ENCODE measurements around the gene ICE2. TPM values are rescaled to one million over a fixed set of nuclear protein-coding genes. Genes with fewer than 3 reads are reported as not detected.
A peak's percentile ranks its signal among the peaks of the same experiment; 100 is the strongest.

The ICE2 gene
- total RNA-seq, 2 donors from 2014 or later: 46.0 to 69.3 TPM

DNA sequence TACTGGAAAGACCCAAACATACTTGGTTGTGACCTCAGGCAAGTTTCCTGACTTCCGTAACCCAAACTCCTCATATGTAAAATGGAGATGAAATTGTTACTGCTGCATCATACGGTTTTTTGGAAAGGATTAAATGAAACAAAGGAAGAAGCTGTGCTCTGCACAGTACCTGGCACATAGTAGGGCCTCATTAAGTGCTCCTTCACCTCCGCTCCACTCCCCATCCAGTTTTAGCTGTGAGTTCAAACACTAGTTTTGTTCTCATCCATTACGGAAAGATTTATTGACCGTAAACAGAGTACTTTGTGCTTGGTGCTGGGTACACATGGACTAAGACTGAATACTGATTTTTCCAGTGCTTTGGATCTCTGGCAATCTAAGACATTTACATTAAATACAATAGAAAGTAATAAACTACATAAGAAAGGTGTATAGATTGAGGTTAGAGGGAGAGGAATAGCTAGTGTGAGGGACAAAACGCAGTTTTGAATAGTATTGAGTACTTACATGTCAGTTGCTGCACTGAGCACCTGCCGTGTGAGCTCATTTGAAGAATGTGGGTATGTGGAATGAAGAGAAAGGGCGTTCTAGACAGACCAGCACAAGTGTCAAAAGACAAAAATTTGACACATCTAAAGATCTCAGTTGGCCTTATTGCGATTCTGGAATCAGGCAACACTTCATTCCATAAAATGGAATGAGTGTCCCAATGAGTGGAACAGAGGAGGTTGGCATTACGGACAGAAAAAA, 594 bp upstream of the ICE2 start:
- ATAC-seq (replicated peaks): peak; percentile 11
- peaks cover 26% of the 10 kb centered on the region for H3K4me1 Mint-ChIP-seq
- peak overlapping the region; percentile 97 for H3K4me3 Mint-ChIP-seq
- H3K36me3 Mint-ChIP-seq (ENCODE audit: low read depth): peaks cover 27% of the 10 kb centered on the region
- H3K9me3 Mint-ChIP-seq: no peaks in the 10 kb centered on the region
- H3K27me3 Mint-ChIP-seq: no peaks in the 10 kb centered on the region
- peak overlapping the region; percentile 97 for H3K27ac Mint-ChIP-seq

DNA sequence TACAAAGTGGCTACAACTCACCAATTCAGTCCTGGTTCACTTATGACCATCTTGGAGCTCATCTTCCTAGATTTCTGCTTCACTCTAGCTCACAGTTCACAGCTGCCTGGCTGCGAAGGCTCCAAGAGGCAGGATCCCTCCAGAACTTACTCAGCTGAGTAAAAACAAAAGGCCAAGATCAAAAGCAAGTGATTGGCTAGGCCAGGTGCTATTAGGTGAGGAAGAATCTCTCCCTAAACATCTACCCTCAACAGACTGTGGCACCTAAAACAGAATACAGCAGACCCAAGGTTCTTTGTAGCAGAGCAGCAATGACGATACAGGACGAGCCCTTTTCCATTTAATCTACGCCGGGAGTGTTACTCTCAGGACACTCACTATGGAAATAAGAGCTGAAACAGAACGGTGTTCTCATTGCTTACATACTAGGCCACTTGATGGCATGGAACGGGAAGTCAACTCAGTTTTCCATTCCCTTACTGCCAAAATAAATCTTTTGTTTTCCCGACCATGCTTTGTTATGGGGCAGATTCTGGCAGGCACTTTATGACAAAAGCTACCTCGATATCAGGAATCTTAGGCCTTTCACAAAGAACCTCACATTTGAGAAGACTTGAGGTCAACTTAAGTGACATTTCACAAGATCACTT, 901 bp downstream of the ICE2 start:
- Mint-ChIP-seq H3K4me1 (peaks cover 26% of the 10 kb centered on the region), H3K27me3 (no peaks in the 10 kb centered on the region)

DNA sequence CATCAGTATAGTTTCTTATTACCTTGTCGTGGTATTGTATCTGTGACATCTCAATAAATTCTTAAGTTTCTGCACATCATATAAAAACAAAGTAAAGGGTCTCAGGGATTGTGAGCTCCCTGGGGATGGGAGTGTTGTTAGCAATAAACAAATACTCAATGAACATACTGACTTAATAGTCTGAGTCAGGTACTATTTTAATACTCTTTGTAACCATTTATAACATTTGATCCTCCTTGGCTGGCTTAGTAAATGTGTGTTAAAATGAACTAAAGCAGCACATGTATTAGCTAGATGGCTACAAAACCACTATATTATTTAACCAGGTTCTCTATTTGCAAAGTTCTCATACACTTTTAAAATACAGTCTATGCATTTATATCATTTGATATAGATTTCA, 1.8 kb downstream of the ICE2 start:
- H3K27ac Mint-ChIP-seq: no peak overlapping the region
- H3K9me3 Mint-ChIP-seq: no peaks in the 10 kb centered on the region
- peaks cover 49% of the 10 kb centered on the region for H3K36me3 Mint-ChIP-seq (ENCODE audit: low read depth)
- peaks cover 26% of the 10 kb centered on the region for H3K4me1 Mint-ChIP-seq
- H3K4me3 Mint-ChIP-seq: peak overlapping the region; percentile 97
- no peaks in the 10 kb centered on the region for H3K27me3 Mint-ChIP-seq
- no peak for ATAC-seq (replicated peaks)

More for the DNA sequence above, 901 bp downstream of the ICE2 start:
- Mint-ChIP-seq H3K27ac (peak overlapping the region; percentile 97), H3K9me3 (no peaks in the 10 kb centered on the region), H3K4me3 (peak overlapping the region; percentile 97), H3K36me3 (ENCODE audit: low read depth) (peaks cover 42% of the 10 kb centered on the region)
- ATAC-seq (replicated peaks): no peak

DNA sequence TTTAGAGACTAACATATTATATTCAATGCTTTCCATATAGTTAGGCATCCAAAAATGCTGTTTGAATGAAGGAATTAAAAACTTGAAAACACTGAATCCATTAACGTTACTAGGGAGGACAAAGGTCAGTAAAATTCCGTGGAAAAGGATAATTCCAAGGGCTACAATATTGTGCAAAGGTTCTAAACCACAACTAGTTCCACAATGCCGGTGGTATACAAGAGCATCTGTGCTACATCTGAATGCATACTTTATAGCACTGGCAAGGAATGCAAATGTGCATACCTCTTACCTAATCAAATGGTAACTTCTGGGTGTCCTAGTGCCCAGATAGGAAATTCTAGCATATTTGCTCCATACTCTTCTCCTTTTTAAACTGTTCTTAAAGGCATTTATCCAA, 2.2 kb downstream of the ICE2 start:
- Mint-ChIP-seq H3K9me3 (no peaks in the 10 kb centered on the region), H3K27me3 (no peaks in the 10 kb centered on the region), H3K4me3 (peak overlapping the region; percentile 97), H3K4me1 (peaks cover 26% of the 10 kb centered on the region), H3K36me3 (ENCODE audit: low read depth) (peaks cover 50% of the 10 kb centered on the region), H3K27ac (no peak overlapping the region)
- no peak for ATAC-seq (replicated peaks)

DNA sequence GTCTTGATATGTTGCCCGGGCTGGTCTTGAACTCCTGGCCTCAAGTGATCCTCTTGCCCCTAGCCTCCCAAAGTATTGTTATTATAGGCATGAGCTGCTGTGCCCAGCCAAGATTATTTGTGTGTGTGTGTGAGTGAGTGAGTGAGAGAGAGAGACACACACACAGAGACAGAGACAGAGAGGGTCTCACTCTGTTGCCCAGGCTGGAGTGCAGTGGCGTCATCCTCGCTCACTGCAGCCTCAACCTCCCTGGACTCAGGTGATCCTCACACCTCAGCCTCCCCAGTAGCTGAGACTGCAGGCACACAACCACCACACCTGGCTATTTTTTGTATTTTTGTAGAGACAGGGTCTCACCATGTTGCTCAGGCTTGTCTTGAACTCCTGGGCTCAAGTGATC, 5.8 kb downstream of the ICE2 start:
- Mint-ChIP-seq H3K4me3 (no peak overlapping the region), H3K36me3 (ENCODE audit: low read depth) (peaks cover 70% of the 10 kb centered on the region), H3K27me3 (no peaks in the 10 kb centered on the region), H3K27ac (no peak overlapping the region), H3K9me3 (no peaks in the 10 kb centered on the region), H3K4me1 (peaks cover 24% of the 10 kb centered on the region)
- ATAC-seq (replicated peaks): no peak

DNA sequence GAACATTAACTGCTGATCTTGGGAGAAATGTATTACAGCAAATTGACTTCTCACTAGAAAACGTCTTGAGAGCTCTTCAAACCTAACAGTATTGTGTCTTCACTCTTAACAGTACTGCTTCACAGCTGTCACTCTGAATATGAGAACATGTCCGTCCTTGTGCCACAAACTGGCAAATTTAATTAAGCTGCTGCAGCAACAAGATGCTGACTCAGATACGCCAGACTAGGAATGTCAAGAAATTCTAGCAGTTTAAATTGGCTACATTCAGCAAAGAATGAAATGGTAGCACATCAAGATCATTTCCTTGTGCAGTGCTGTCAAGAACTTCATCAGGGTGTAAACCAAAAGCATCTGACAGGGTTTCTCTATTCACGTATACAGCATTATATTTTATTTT, 7.6 kb downstream of the ICE2 start:
- no peaks in the 10 kb centered on the region for H3K27me3 Mint-ChIP-seq
- no peak overlapping the region for H3K27ac Mint-ChIP-seq
- H3K36me3 Mint-ChIP-seq (ENCODE audit: low read depth): peaks cover 80% of the 10 kb centered on the region
- H3K4me1 Mint-ChIP-seq: peaks cover 14% of the 10 kb centered on the region
- no peak for ATAC-seq (replicated peaks)
- no peaks in the 10 kb centered on the region for H3K9me3 Mint-ChIP-seq
- no peak overlapping the region for H3K4me3 Mint-ChIP-seq

DNA sequence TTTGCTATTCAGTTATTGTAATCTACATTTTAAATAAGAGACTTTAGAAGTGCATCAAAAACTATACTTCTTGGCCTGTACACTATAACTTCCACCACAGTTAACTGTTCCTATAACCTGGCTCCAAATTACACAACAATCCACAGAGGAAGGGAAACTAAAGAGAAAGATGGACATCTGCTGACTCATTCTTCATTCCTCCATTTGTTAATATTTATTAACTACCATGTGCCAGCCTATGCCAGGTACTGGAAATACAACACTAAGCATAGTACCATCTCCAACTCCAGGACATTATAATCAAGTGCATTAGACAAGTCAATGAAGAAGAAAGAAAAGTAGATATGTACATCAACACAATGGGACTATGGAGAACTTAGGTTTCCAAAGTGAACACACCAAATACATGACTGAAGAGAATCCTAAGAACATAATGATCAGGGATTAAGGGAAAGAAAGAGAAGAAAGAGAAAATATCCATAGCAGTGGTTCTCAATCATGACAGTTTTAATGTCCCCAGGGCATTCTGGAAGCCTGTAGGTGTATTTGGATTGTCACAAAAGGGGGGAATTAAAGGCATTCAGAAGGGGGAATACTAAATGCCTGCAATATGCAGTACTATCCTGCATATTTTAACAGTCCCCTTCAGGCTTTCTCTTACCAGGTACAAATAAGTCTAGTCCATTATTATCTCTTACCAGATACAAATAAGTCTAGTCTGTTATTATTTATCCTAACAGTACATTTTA, 8.9 kb downstream of the ICE2 start:
- ATAC-seq (replicated peaks): no peak
- no peaks in the 10 kb centered on the region for H3K9me3 Mint-ChIP-seq
- H3K36me3 Mint-ChIP-seq (ENCODE audit: low read depth): peaks cover 86% of the 10 kb centered on the region
- H3K27ac Mint-ChIP-seq: no peak overlapping the region
- peaks cover 12% of the 10 kb centered on the region for H3K4me1 Mint-ChIP-seq
- H3K4me3 Mint-ChIP-seq: no peak overlapping the region
- no peaks in the 10 kb centered on the region for H3K27me3 Mint-ChIP-seq

DNA sequence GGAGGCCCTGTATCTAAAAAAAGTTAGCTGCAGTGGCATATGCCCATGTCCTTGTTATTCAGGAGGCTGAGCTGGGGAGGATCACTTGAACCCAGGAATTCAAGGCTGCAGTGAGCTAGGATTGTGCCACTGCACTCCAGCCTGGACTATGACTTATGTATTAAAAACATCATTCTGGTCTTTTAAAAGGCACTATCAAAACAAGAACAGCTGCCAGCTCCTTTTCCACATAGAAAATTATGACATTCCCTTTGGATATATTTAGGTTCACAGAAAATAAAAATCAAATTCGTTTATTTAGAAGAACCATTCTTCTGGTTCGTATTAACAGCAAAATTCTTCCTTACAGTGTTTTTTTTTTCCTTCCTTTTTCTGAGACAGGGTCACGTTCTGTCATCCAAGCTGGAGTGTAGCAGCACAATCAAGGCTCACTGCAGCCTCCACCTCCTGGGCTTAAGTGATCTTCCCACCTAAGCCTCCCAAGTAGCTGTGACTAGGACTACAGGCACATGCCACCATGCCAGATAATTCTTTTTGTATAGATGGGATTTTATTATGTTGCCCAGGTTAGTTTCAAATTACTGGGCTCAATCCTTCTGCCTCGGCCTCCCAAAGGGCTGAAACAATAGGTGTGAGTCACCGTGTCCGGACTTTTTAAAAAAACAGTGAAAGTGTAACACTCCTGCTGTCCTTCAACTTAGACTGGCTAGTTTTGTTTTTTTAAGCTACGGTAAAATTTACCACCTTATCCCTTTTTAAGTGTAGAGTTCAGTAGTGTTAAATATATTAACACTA, 13.9 kb downstream of the ICE2 start:
- Mint-ChIP-seq H3K27me3 (no peaks in the 10 kb centered on the region), H3K4me1 (peaks cover 3% of the 10 kb centered on the region), H3K4me3 (no peak overlapping the region), H3K9me3 (no peaks in the 10 kb centered on the region), H3K27ac (no peak overlapping the region), H3K36me3 (ENCODE audit: low read depth) (peaks cover 85% of the 10 kb centered on the region)
- no peak for ATAC-seq (replicated peaks)

DNA sequence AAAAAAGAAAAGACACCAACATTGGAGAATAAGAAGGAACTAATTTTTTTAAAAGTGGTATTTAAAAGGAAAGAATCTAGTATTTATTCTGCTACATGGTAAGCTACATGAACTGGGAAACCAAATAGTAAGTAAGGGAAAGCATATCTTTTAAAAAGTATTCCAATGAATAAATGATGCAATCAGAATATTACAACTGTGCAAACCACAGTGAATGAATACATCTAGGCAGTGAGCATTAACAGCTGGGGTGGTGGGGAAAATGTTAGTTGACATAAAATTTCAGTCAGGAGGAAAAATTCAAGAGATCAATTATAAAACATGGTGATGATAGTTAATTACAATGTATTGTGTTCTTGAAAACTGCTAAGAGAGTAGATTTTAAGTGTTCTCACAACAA, 16.9 kb downstream of the ICE2 start:
- Mint-ChIP-seq H3K27me3 (no peaks in the 10 kb centered on the region), H3K27ac (no peak overlapping the region), H3K4me3 (no peak overlapping the region), H3K4me1 (no peaks in the 10 kb centered on the region), H3K36me3 (ENCODE audit: low read depth) (peaks cover 55% of the 10 kb centered on the region), H3K9me3 (no peaks in the 10 kb centered on the region)
- no peak for ATAC-seq (replicated peaks)

DNA sequence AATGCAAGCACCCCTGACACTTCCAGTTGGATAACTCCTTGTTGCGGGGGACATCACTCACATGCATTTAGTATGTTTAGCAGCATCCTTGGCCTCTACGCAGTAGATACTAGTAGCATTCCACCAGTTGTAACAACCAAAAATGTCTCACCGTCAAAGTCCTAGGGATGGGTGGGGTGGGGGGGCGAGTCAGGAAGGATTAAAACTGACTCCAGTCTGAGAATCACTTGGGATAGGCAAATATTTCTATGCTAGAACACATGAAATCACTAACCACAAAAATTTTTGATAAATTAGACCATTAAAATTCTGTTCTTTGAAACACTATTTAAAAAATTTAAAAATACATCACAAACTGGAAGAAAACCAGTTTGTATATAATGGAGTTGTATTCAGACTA, 18.0 kb downstream of the ICE2 start:
- no peaks in the 10 kb centered on the region for H3K27me3 Mint-ChIP-seq
- no peak for ATAC-seq (replicated peaks)
- no peaks in the 10 kb centered on the region for H3K9me3 Mint-ChIP-seq
- H3K4me3 Mint-ChIP-seq: no peak overlapping the region
- H3K36me3 Mint-ChIP-seq (ENCODE audit: low read depth): peaks cover 53% of the 10 kb centered on the region
- no peak overlapping the region for H3K27ac Mint-ChIP-seq
- H3K4me1 Mint-ChIP-seq: no peaks in the 10 kb centered on the region

DNA sequence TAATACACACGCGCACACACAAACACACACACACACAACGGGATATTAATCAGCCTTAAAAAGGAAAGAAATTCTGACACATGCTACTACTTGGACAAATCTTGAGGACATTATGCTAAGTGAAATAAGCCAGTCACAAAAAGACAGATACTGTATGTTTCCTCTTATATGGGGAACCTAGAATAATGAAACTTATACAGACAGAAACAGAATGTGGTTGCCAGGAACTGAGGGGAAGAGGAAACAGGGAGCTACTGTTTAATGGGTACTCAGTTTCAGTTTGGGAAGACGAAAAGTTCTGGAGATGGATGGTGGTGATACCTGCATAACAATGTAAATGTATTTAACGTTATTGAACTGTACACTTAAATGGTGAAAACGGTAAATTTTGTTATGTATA, 20.2 kb downstream of the ICE2 start:
- Mint-ChIP-seq H3K36me3 (ENCODE audit: low read depth) (peaks cover 53% of the 10 kb centered on the region), H3K4me3 (no peak overlapping the region), H3K9me3 (no peaks in the 10 kb centered on the region), H3K27me3 (no peaks in the 10 kb centered on the region), H3K27ac (no peak overlapping the region), H3K4me1 (no peaks in the 10 kb centered on the region)
- ATAC-seq (replicated peaks): no peak

DNA sequence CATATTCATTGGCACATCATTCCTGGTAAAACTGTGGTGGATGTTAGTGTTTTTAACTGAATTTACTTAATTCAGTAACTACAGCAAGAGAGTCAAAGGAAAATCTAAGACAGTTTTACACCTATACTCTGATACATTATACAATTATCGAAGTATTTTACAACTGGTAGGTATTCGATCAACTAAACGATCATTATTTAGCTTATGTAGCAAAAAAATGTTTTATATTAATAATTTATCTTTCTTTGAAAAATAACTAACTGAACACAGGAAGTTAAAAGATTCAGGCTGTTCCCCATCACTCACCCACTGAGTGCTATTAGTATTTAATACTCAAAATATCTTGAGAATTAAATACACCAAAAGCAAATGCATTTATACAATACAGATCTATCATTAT, 21.0 kb downstream of the ICE2 start:
- no peak for ATAC-seq (replicated peaks)
- no peak overlapping the region for H3K27ac Mint-ChIP-seq
- H3K36me3 Mint-ChIP-seq (ENCODE audit: low read depth): peaks cover 53% of the 10 kb centered on the region
- H3K4me1 Mint-ChIP-seq: no peaks in the 10 kb centered on the region
- no peaks in the 10 kb centered on the region for H3K27me3 Mint-ChIP-seq
- no peaks in the 10 kb centered on the region for H3K9me3 Mint-ChIP-seq
- H3K4me3 Mint-ChIP-seq: no peak overlapping the region

DNA sequence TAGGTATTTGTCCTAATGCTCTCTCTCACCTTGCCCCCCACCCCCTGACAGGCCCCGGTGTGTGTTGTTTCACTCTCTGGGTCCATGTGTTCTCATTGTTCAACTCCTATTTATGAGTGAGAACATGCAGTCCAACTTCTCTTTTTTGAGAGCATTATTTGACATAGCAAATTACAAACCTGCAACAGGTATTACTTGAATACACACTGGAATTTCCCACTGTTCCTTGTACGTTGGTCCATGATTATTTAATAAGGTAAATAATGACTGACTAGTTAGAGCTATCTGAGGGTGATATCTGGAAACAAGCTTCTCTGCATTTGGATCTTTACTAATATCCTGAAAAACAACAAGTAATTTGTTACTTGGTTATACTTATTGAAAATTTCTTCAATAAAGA, 24.1 kb downstream of the ICE2 start:
- H3K27me3 Mint-ChIP-seq: no peaks in the 10 kb centered on the region
- H3K4me1 Mint-ChIP-seq: no peaks in the 10 kb centered on the region
- ATAC-seq (replicated peaks): no peak
- no peaks in the 10 kb centered on the region for H3K9me3 Mint-ChIP-seq
- H3K4me3 Mint-ChIP-seq: no peak overlapping the region
- peak overlapping the region; percentile 32 for H3K27ac Mint-ChIP-seq
- H3K36me3 Mint-ChIP-seq (ENCODE audit: low read depth): peaks cover 69% of the 10 kb centered on the region

DNA sequence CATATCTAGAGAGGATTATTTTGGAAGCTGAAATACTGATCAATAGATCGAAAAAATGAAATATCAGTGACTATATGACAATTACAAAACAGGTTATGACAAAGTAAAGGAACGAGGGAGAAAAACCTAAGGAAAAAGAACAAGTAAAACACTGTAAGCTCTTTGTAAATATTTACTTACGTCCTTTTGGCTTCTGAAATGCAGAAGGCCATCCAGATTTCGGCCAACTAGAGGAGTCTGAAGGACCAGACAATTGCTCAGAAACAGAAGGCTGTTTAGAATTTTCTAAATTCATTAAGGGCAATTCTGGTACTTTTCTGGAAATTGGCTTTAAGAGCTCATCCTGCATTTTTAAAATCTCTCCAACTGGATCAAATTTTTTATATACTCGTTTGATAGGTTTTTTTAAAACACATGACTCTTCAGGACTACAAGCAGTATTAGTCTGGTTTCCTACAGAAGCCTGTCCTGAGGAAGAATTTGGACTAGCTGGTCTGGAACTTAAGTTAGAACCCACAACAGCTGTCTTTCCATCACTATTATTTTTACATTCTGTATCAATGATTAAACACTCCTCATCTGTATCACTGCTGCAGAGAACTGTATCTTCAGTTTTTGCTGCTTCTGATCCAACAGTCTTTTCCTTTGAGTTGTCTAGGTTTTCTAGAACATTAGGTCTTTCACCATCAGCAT, 30.1 kb downstream of the ICE2 start:
- H3K36me3 Mint-ChIP-seq (ENCODE audit: low read depth): peaks cover 87% of the 10 kb centered on the region
- ATAC-seq (replicated peaks): no peak
- H3K27ac Mint-ChIP-seq: peak overlapping the region; percentile 63
- H3K9me3 Mint-ChIP-seq: no peaks in the 10 kb centered on the region
- no peaks in the 10 kb centered on the region for H3K27me3 Mint-ChIP-seq
- no peak overlapping the region for H3K4me3 Mint-ChIP-seq
- H3K4me1 Mint-ChIP-seq: no peaks in the 10 kb centered on the region

Data from activated T-helper 17 cell treated with anti-CD3 and anti-CD28 coated beads, Interleukin-2, amount 50 U/mL, for 72 hours (primary cell).